ENCODE data around the gene FADS3. TPM values are rescaled to one million over a fixed set of nuclear protein-coding genes. Genes with fewer than 3 reads are reported as not detected.
A peak's percentile ranks its signal among the peaks of the same experiment; 100 is the strongest.

The FADS3 gene
- total and polyA plus RNA-seq, 9 of the 15 experiments (the other 6 are each of a cell fraction or from before 2014, with no cell fraction given): 0.97 to 148 (median 92.7) TPM

DNA sequence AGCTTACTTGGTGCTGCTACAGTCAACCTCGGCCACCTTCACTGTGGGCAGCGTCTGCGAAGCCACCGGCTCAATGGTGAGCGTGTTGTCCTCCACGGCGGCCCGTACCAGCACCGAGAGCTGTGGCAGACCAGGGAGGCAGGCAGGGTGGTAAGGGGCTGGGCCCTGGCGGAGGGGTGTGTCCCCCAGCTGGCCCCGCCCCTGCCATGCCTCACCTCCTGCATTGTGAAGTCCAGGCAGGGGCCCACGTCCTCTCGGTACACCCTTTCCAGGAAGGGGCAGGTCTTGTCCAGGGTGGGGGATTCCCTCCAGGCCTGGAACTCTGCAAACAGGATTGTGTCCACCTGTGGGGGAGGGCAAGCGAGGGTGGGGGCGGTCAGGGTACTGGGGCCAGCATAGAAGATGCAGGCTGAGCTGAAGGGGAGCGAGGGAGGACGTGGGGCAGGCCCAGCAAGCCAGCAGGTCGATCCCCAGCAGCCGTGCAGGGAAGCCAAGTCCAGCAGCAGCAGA, 13.2 kb upstream of the FADS3 start:
- H3K4me2 ChIP-seq (ENCODE audit: insufficient read depth, low read length): no peak overlapping the region
- 0 out of 2 replicates have a peak, but pooled peaks cover 2% of the 10 kb centered on the region for H4K20me1 ChIP-seq (replicated peaks; ENCODE audit: control insufficient read depth, insufficient read depth, low read length)
- no peak overlapping the region for H2AFZ ChIP-seq (ENCODE audit: low read depth, low read length)
- DNase-seq (ENCODE audit: extremely low read depth in 1 of 4, low spot score in 3 of 4) (peak in 2 of 4 experiments; percentile 41 to 55), FAIRE-seq (no peak), ATAC-seq (0 out of 3 replicates have a peak, but pooled peaks have one; percentile 15)
- WGBS (ENCODE audit: insufficient coverage, low coverage, missing lambda C conversion rate): 88% methylated on average over 13 of the region's 19 CpGs
- H3K27ac ChIP-seq (ENCODE audit: extremely low read depth, low read depth, low read length): no peak overlapping the region
- peaks cover 81% of the 10 kb centered on the region; the same call in 2 of the 3 replicates for H3K36me3 ChIP-seq (ENCODE audit: control insufficient read depth, insufficient read depth, low read length)
- in situ Hi-C loops (cut with MboI): no loop called here
- H3K79me2 ChIP-seq (ENCODE audit: control insufficient read depth, insufficient read depth, low read length): peaks cover 13% of the 10 kb centered on the region
- peaks cover 12 to 51% of the 10 kb centered on the region in 2 experiments for H3K4me1 ChIP-seq (replicated peaks in 1 of 2; ENCODE audit: control insufficient read depth in 2 of 2, insufficient read depth in 2 of 2, low read length in 2 of 2)
- H3K9me1 ChIP-seq (ENCODE audit: control insufficient read depth, insufficient read depth, low read length): peaks cover 5% of the 10 kb centered on the region
- H3K27me3 ChIP-seq (ENCODE audit: control insufficient read depth in 2 of 2, insufficient read depth in 2 of 2, low read length in 2 of 2): no peaks in the 10 kb centered on the region
- intact Hi-C loops (cut with micrococcal nuclease): no loop called here
- POLR2A ChIA-PET: interaction anchor here (10.7 kb wide), 1 partner anchor 61 kb away, joined by 109 read pairs; the partner anchor contains the start of gene FTH1
- no peak overlapping the region for H3K4me3 ChIP-seq
- peak overlapping the region in 1 of 2 experiments; percentile 36; a peak in 2 of 4 replicates for H3K9ac ChIP-seq (ENCODE audit: insufficient read depth in 1 of 2, low read depth in 2 of 2, low read length in 2 of 2)
- no peaks in the 10 kb centered on the region for H3K9me3 ChIP-seq (replicated peaks; ENCODE audit: control insufficient read depth, insufficient read depth, low read depth, low read length)
- no TSS peak for BruUV-seq (replicated peaks)
- CTCF ChIA-PET (ENCODE audit: low intra/inter-chr PET ratio): no interaction called here
- no peak for TF ChIP-seq ZKSCAN8 (CRISPR knock-in tag; IDR thresholded peaks at IDR 0.05)
- TF ChIP-seq NFE2 (IDR thresholded peaks at IDR 0.05; ENCODE audit: low read depth): no peak
- TF ChIP-seq CBFA2T3 (IDR thresholded peaks at IDR 0.05): no peak
- TF ChIP-seq, protein P1, sequence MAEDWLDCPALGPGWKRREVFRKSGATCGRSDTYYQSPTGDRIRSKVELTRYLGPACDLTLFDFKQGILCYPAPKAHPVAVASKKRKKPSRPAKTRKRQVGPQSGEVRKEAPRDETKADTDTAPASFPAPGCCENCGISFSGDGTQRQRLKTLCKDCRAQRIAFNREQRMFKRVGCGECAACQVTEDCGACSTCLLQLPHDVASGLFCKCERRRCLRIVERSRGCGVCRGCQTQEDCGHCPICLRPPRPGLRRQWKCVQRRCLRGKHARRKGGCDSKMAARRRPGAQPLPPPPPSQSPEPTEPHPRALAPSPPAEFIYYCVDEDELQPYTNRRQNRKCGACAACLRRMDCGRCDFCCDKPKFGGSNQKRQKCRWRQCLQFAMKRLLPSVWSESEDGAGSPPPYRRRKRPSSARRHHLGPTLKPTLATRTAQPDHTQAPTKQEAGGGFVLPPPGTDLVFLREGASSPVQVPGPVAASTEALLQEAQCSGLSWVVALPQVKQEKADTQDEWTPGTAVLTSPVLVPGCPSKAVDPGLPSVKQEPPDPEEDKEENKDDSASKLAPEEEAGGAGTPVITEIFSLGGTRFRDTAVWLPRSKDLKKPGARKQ (CRISPR knock-in tag; IDR thresholded peaks at IDR 0.05): no peak
- no peak for TF ChIP-seq ZNF354B (CRISPR knock-in tag; IDR thresholded peaks at IDR 0.05)
- no peak for TF ChIP-seq ZC3H4 (CRISPR knock-in tag; IDR thresholded peaks at IDR 0.05; ENCODE audit: borderline replicate concordance)
- TF ChIP-seq, protein P2, sequence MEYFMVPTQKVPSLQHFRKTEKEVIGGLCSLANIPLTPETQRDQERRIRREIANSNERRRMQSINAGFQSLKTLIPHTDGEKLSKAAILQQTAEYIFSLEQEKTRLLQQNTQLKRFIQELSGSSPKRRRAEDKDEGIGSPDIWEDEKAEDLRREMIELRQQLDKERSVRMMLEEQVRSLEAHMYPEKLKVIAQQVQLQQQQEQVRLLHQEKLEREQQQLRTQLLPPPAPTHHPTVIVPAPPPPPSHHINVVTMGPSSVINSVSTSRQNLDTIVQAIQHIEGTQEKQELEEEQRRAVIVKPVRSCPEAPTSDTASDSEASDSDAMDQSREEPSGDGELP (CRISPR knock-in tag; IDR thresholded peaks at IDR 0.05; ENCODE audit: borderline replicate concordance): 0 out of 2 replicates have a peak, but pooled peaks have one; percentile 13
- TF ChIP-seq EZH2 (IDR thresholded peaks at IDR 0.05; ENCODE audit: borderline replicate concordance, low read depth, low read length): no peak
- TF ChIP-seq TCFL5 (CRISPR knock-in tag; conservative IDR thresholded peaks at IDR 0.05): no peak
- TF ChIP-seq PRPF4 (IDR thresholded peaks at IDR 0.05; ENCODE audit: insufficient read depth, low read depth, low read length, poor library complexity, severe bottlenecking): no peak
- no peak for TF ChIP-seq ETV6 (IDR thresholded peaks at IDR 0.05; ENCODE audit: borderline replicate concordance in 1 of 2, low read depth in 2 of 2, low read length in 1 of 2)
- no peak for TF ChIP-seq ETV6 (CRISPR knock-in tag; IDR thresholded peaks at IDR 0.05; ENCODE audit: borderline replicate concordance)
- TF ChIP-seq MAFK (IDR thresholded peaks at IDR 0.05; ENCODE audit: low read length): no peak
- TF ChIP-seq, protein P3, sequence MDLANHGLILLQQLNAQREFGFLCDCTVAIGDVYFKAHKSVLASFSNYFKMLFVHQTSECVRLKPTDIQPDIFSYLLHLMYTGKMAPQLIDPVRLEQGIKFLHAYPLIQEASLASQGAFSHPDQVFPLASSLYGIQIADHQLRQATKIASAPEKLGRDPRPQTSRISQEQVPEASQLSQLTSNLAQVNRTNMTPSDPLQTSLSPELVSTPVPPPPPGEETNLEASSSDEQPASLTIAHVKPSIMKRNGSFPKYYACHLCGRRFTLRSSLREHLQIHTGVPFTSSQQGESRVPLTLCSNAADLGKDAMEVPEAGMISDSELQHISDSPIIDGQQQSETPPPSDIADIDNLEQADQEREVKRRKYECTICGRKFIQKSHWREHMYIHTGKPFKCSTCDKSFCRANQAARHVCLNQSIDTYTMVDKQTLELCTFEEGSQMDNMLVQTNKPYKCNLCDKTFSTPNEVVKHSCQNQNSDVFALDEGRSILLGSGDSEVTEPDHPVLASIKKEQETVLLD (IDR thresholded peaks at IDR 0.05): no peak
- TF ChIP-seq, protein P4, sequence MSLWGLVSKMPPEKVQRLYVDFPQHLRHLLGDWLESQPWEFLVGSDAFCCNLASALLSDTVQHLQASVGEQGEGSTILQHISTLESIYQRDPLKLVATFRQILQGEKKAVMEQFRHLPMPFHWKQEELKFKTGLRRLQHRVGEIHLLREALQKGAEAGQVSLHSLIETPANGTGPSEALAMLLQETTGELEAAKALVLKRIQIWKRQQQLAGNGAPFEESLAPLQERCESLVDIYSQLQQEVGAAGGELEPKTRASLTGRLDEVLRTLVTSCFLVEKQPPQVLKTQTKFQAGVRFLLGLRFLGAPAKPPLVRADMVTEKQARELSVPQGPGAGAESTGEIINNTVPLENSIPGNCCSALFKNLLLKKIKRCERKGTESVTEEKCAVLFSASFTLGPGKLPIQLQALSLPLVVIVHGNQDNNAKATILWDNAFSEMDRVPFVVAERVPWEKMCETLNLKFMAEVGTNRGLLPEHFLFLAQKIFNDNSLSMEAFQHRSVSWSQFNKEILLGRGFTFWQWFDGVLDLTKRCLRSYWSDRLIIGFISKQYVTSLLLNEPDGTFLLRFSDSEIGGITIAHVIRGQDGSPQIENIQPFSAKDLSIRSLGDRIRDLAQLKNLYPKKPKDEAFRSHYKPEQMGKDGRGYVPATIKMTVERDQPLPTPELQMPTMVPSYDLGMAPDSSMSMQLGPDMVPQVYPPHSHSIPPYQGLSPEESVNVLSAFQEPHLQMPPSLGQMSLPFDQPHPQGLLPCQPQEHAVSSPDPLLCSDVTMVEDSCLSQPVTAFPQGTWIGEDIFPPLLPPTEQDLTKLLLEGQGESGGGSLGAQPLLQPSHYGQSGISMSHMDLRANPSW (CRISPR knock-in tag; IDR thresholded peaks at IDR 0.05): no peak
- TF ChIP-seq WHSC1 (IDR thresholded peaks at IDR 0.05; ENCODE audit: low read length): no peak

All from K562 (cell line).